Astrocyte (in vitro differentiated cells and primary cell): Measurements from ENCODE around the gene IL10RA. TPM values are rescaled to one million over a fixed set of nuclear protein-coding genes. Genes with fewer than 3 reads are reported as not detected.
A peak's percentile ranks its signal among the peaks of the same experiment; 100 is the strongest.

Source experiments
- DNase-seq: peaks from one replicate; pipeline ENCODE4 v3.0.0-alpha.2; 2010; ENCODE audit warnings: low read depth
- FAIRE-seq: peaks from 2 replicates; lab custom pipeline; 2011; peaks lifted over from hg19 to GRCh38; lab: Jason Lieb, UNC
- H2AFZ ChIP-seq: 2 replicates; pipeline ENCODE4 v1.6.0; 2012; ENCODE audit warnings: low read depth, low read length, inconsistent platforms
- H3K27ac ChIP-seq: 2 replicates; pipeline ENCODE4 v1.5.1; 2011; ENCODE audit warnings: low read depth, low read length, inconsistent platforms
- H3K27me3 ChIP-seq: 2 replicates; pipeline ENCODE4 v1.6.0; 2011; ENCODE audit warnings: low read length, inconsistent platforms; ENCODE audit not compliant: insufficient read depth
- H3K36me3 ChIP-seq: 2 replicates; pipeline ENCODE4 v1.5.1; 2011; ENCODE audit warnings: low read length, inconsistent platforms; ENCODE audit not compliant: insufficient read depth
- H3K4me1 ChIP-seq: 2 replicates; pipeline ENCODE4 v1.5.1; 2011; ENCODE audit warnings: low read length, inconsistent platforms; ENCODE audit not compliant: insufficient read depth
- H3K4me2 ChIP-seq: 2 replicates; pipeline ENCODE4 v1.6.0; 2012; ENCODE audit warnings: low read length, inconsistent platforms
- H3K4me3 ChIP-seq: 2 replicates; pipeline ENCODE4 v1.5.1; 2011; ENCODE audit warnings: low read depth, mild to moderate bottlenecking, low read length, inconsistent platforms; ENCODE audit not compliant: insufficient read depth
- H3K79me2 ChIP-seq: 2 replicates; pipeline ENCODE4 v1.6.0; 2012; ENCODE audit warnings: mild to moderate bottlenecking, low read length, inconsistent platforms; ENCODE audit not compliant: insufficient read depth
- H3K9ac ChIP-seq: 2 replicates; pipeline ENCODE4 v1.6.0; 2012; ENCODE audit warnings: mild to moderate bottlenecking, low read length, inconsistent platforms
- H3K9me3 ChIP-seq: 2 replicates; pipeline ENCODE4 v1.5.1; 2012; ENCODE audit warnings: low read depth, mild to moderate bottlenecking, low read length, inconsistent platforms; ENCODE audit not compliant: insufficient read depth
- H4K20me1 ChIP-seq: 2 replicates; pipeline ENCODE4 v1.6.0; 2012; ENCODE audit warnings: low read length, inconsistent platforms; ENCODE audit not compliant: insufficient read depth
- H3K27ac Mint-ChIP-seq: one replicate; pipeline ENCODE4 v1.8.0; 2021; ENCODE audit warnings: mild to moderate bottlenecking, mixed read lengths; ENCODE audit not compliant: unreplicated experiment
- H3K27me3 Mint-ChIP-seq: one replicate; pipeline ENCODE4 v1.8.0; 2021; ENCODE audit warnings: low read depth, mixed read lengths; ENCODE audit not compliant: unreplicated experiment
- H3K36me3 Mint-ChIP-seq: one replicate; pipeline ENCODE4 v1.8.0; 2021; ENCODE audit warnings: low read depth, mixed read lengths; ENCODE audit not compliant: unreplicated experiment
- H3K4me1 Mint-ChIP-seq: one replicate; pipeline ENCODE4 v1.8.0; 2021; ENCODE audit warnings: low read depth, mixed read lengths; ENCODE audit not compliant: unreplicated experiment
- H3K4me3 Mint-ChIP-seq: one replicate; pipeline ENCODE4 v1.8.0; 2021; ENCODE audit warnings: mild to moderate bottlenecking, moderate library complexity, mixed read lengths; ENCODE audit not compliant: unreplicated experiment
- H3K9me3 Mint-ChIP-seq: one replicate; pipeline ENCODE4 v1.8.0; 2021; ENCODE audit warnings: mild to moderate bottlenecking, mixed read lengths; ENCODE audit not compliant: unreplicated experiment
- CTCF ChIP-seq: IDR thresholded peaks from 2 replicates; pipeline ENCODE4 v1.5.1; 2011; ENCODE audit warnings: low read depth, mild to moderate bottlenecking, inconsistent platforms, low read length, moderate library complexity; ENCODE audit not compliant: insufficient read depth
- EZH2 ChIP-seq: IDR thresholded peaks from 2 replicates; pipeline ENCODE4 v1.6.1; 2012; ENCODE audit warnings: mild to moderate bottlenecking, low read length, inconsistent platforms; ENCODE audit not compliant: insufficient read depth
- total RNA-seq: library from RNA; stranded (reverse); gene quantifications from 2 replicates; pipeline ENCODE4 v1.2.1, GENCODE V29; 2021

IL10RA gene
- total RNA-seq, 1 donor from 2014 or later = 0.73 TPM

GRCh38 chr11:118004543-118005223, 18.5 kb downstream of the IL10RA start:
- Mint-ChIP-seq H3K4me1 (peaks cover 10% of the 10 kb centered on the region), H3K36me3 (no peaks in the 10 kb centered on the region), H3K27ac (no peak overlapping the region), H3K27me3 (peaks cover 38% of the 10 kb centered on the region), H3K9me3 (peaks cover 6% of the 10 kb centered on the region), H3K4me3 (no peak overlapping the region)
- Histone ChIP-seq H3K9me3 (no peaks in the 10 kb centered on the region), H4K20me1 (no peaks in the 10 kb centered on the region), H3K4me3 (no peak overlapping the region), H2AFZ (no peak overlapping the region), H3K9ac (no peak overlapping the region), H3K79me2 (no peaks in the 10 kb centered on the region), H3K4me2 (no peak overlapping the region), H3K4me1 (no peaks in the 10 kb centered on the region), H3K27ac (no peak overlapping the region), H3K36me3 (no peaks in the 10 kb centered on the region), H3K27me3 (peaks cover 4% of the 10 kb centered on the region)
- DNase-seq = no peak
- TF ChIP-seq EZH2 = no peak
- no peak for TF ChIP-seq CTCF
- FAIRE-seq = no peak

GRCh38 chr11:118005224-118006152, 19.3 kb downstream of the IL10RA start:
- no peak for TF ChIP-seq CTCF
- TF ChIP-seq EZH2 = no peak
- DNase-seq = no peak
- no peaks in the 10 kb centered on the region for H3K36me3 Mint-ChIP-seq

GRCh38 chr11:118006153-118006534, 19.9 kb downstream of the IL10RA start:
- no peak overlapping the region for H3K9ac ChIP-seq
- FAIRE-seq (no peak), DNase-seq (no peak)
- peaks cover 46% of the 10 kb centered on the region for H3K27me3 Mint-ChIP-seq
- H3K4me1 Mint-ChIP-seq = peaks cover 10% of the 10 kb centered on the region
- H3K36me3 Mint-ChIP-seq = no peaks in the 10 kb centered on the region
- no peaks in the 10 kb centered on the region for H3K4me1 ChIP-seq
- no peaks in the 10 kb centered on the region for H4K20me1 ChIP-seq
- no peak overlapping the region for H3K4me2 ChIP-seq
- peaks cover 6% of the 10 kb centered on the region for H3K27me3 ChIP-seq
- H3K9me3 ChIP-seq = no peaks in the 10 kb centered on the region
- no peak overlapping the region for H3K4me3 Mint-ChIP-seq
- H3K79me2 ChIP-seq = no peaks in the 10 kb centered on the region
- no peak overlapping the region for H3K4me3 ChIP-seq
- no peak overlapping the region for H3K27ac ChIP-seq
- H3K36me3 ChIP-seq = no peaks in the 10 kb centered on the region
- H2AFZ ChIP-seq = no peak overlapping the region
- H3K27ac Mint-ChIP-seq = no peak overlapping the region
- TF ChIP-seq EZH2 (no peak), CTCF (no peak)
- peaks cover 6% of the 10 kb centered on the region for H3K9me3 Mint-ChIP-seq

More at GRCh38 chr11:118005224-118006152, 19.3 kb downstream of the IL10RA start:
- Mint-ChIP-seq H3K4me3 (no peak overlapping the region), H3K27me3 (peaks cover 45% of the 10 kb centered on the region), H3K4me1 (peaks cover 10% of the 10 kb centered on the region), H3K9me3 (peaks cover 6% of the 10 kb centered on the region), H3K27ac (peak overlapping the region; percentile 5)
- peaks cover 6% of the 10 kb centered on the region for H3K27me3 ChIP-seq
- no peak overlapping the region for H3K9ac ChIP-seq
- no peak overlapping the region for H3K4me3 ChIP-seq
- H3K36me3 ChIP-seq = no peaks in the 10 kb centered on the region
- no peaks in the 10 kb centered on the region for H4K20me1 ChIP-seq
- H3K4me2 ChIP-seq = no peak overlapping the region
- FAIRE-seq = no peak
- no peaks in the 10 kb centered on the region for H3K79me2 ChIP-seq
- H3K9me3 ChIP-seq = no peaks in the 10 kb centered on the region
- H3K4me1 ChIP-seq = no peaks in the 10 kb centered on the region
- no peak overlapping the region for H2AFZ ChIP-seq
- no peak overlapping the region for H3K27ac ChIP-seq
